H1 (cell line): ENCODE measurements around the gene CBFB. TPM values are rescaled to one million over a fixed set of nuclear protein-coding genes. Genes with fewer than 3 reads are reported as not detected.

Experiments
- EGR1 ChIP-seq: IDR thresholded peaks from 2 replicates; pipeline ENCODE4 v1.6.1; 2011; ENCODE audit warnings: low read depth, low read length, borderline replicate concordance
- EP300 ChIP-seq, 2 experiments: IDR thresholded peaks; 1 replicate in 1 of 2; 2 replicates in 1 of 2; pipeline ENCODE4 v1.6.1; 2011 to 2012; ENCODE audit warnings: low read depth in 2 of 2, low read length in 2 of 2, mild to moderate bottlenecking in 2 of 2, borderline replicate concordance in 1 of 2, inconsistent platforms in 1 of 2, moderate library complexity in 1 of 2
- EZH2 ChIP-seq: fragments of 200-600 bp; sonication (generic); IDR thresholded peaks from 2 replicates; pipeline ENCODE4 v1.7.1; 2012; ENCODE audit warnings: low read depth, mild to moderate bottlenecking, moderate library complexity, low read length, inconsistent platforms; ENCODE audit not compliant: severe bottlenecking
- GTF2F1 ChIP-seq: IDR thresholded peaks from 2 replicates; pipeline ENCODE4 v1.6.1; 2012; ENCODE audit warnings: low read depth, low read length, improper control_type of control experiment, borderline replicate concordance
- SIRT6 ChIP-seq: IDR thresholded peaks from one replicate; pipeline ENCODE4 v1.7.1; 2012; ENCODE audit warnings: low read length, inconsistent platforms
- TAF7 ChIP-seq: optimal IDR thresholded peaks from 2 replicates; pipeline ENCODE3; 2011; ENCODE audit warnings: low read depth, mild to moderate bottlenecking, inconsistent platforms, low read length, moderate library complexity, borderline replicate concordance
- polyA plus RNA-seq, 7 experiments: library from polyadenylated mRNA; depleted of rRNA in 3 of 7; stranded (reverse) in 5 of 7; unstranded in 2 of 7; fragments of >200 nt in 5 of 7; fragments of 200-250 nt in 2 of 7; gene quantifications; 1 replicate in 5 of 7; 2 replicates in 1 of 7; 4 replicates in 1 of 7; pipeline versions ENCODE4 v1.2.1 to v1.2.3, GENCODE V29; 2011 to 2013; ENCODE audit warnings: missing spikeins in 2 of 7, mixed read lengths in 2 of 7
- total RNA-seq: library from RNA; stranded (reverse); fragmentation: NEBNext Ultra II Directional; extraction: Animal tissue kit (Norgen Biotek cat#: 25700); gene quantifications from 2 replicates; pipeline ENCODE4 v1.2.1, GENCODE V29; 2021

The CBFB gene
- total and polyA plus RNA-seq, 2 of the 8 experiments (the other 6 are each of a cell fraction or from before 2014, with no cell fraction given): 11.5 to 31.6 TPM

DNA sequence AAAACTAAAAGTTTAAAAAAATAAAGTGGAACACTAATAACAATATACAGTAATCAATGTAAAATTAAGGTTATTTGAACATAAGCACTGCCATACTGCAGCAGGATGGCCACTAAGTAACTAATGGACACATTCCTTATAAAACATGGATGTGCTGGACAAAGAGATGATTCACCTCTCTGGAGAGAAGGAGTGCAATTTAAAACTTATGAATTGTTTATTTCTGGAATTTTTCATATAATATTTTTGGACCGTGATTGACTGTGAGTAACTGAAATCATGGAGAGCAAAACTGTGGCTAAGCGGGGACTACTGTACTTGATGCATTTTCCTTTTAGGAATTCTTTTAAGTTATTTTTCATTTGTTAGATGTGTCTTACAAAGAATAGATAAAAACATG is 21.8 kb downstream of the CBFB start (continued):
- TF ChIP-seq EP300 (IDR thresholded peaks at IDR 0.05; ENCODE audit: borderline replicate concordance in 1 of 2, low read depth in 2 of 2, low read length in 2 of 2): no peak
- no peak for TF ChIP-seq EZH2
- no peak for TF ChIP-seq TAF7
- no peak for TF ChIP-seq SIRT6
- no peak for TF ChIP-seq EGR1
- no peak for TF ChIP-seq GTF2F1
- TF ChIP-seq, all 59 proteins: peak for 0
